Measurements from ENCODE around the gene TBCK. TPM values are rescaled to one million over a fixed set of nuclear protein-coding genes. Genes with fewer than 3 reads are reported as not detected.

Gene TBCK
- total and polyA plus RNA-seq, 9 of the 15 experiments (the other 6 are each of a cell fraction or from before 2014, with no cell fraction given) = 5.3 to 26.6 (median 16.2) TPM

DNA sequence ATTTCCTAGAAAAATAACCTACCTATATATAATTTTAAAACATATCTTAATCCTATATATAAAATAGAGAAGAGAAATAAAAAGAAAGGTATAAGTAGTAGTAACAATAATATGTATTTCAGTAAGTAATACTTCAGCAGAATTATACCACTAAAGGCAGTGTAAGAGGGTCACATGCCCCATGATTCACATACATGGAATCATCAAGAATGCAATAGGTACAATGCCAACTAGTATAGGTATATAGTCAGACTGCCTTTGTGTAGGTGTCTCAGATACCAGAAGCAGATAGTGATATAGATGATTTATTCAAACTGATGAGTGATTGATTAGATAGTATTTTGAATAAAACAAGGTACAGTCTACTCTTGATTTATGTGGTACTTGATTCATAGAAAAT is 9.8 kb upstream of the TBCK start (continued):
- TF ChIP-seq XRCC3 (IDR thresholded peaks at IDR 0.05) (no peak), ZFP1 (CRISPR knock-in tag; IDR thresholded peaks at IDR 0.05) (no peak), IRF2 (CRISPR knock-in tag; IDR thresholded peaks at IDR 0.05) (no peak), SUPT5H (IDR thresholded peaks at IDR 0.05) (no peak), HOXB6 (CRISPR knock-in tag; IDR thresholded peaks at IDR 0.05; ENCODE audit: borderline replicate concordance) (no peak), KDM2B (CRISPR knock-in tag; IDR thresholded peaks at IDR 0.05) (no peak), PHF21A (IDR thresholded peaks at IDR 0.05; ENCODE audit: borderline replicate concordance, low read depth) (no peak)
- TF ChIP-seq, protein P1, sequence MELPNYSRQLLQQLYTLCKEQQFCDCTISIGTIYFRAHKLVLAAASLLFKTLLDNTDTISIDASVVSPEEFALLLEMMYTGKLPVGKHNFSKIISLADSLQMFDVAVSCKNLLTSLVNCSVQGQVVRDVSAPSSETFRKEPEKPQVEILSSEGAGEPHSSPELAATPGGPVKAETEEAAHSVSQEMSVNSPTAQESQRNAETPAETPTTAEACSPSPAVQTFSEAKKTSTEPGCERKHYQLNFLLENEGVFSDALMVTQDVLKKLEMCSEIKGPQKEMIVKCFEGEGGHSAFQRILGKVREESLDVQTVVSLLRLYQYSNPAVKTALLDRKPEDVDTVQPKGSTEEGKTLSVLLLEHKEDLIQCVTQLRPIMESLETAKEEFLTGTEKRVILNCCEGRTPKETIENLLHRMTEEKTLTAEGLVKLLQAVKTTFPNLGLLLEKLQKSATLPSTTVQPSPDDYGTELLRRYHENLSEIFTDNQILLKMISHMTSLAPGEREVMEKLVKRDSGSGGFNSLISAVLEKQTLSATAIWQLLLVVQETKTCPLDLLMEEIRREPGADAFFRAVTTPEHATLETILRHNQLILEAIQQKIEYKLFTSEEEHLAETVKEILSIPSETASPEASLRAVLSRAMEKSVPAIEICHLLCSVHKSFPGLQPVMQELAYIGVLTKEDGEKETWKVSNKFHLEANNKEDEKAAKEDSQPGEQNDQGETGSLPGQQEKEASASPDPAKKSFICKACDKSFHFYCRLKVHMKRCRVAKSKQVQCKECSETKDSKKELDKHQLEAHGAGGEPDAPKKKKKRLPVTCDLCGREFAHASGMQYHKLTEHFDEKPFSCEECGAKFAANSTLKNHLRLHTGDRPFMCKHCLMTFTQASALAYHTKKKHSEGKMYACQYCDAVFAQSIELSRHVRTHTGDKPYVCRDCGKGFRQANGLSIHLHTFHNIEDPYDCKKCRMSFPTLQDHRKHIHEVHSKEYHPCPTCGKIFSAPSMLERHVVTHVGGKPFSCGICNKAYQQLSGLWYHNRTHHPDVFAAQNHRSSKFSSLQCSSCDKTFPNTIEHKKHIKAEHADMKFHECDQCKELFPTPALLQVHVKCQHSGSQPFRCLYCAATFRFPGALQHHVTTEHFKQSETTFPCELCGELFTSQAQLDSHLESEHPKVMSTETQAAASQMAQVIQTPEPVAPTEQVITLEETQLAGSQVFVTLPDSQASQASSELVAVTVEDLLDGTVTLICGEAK (IDR thresholded peaks at IDR 0.05) = no peak
- TF ChIP-seq, protein P1 (CRISPR knock-in tag; IDR thresholded peaks at IDR 0.05) = no peak

Measured in K562 (cell line).